H54 (cell line): ENCODE data around the gene MAP2K6.

ENCODE experiments used
- DNase-seq: peaks from one replicate; pipeline ENCODE4 v3.0.0; 2011; ENCODE audit warnings: low spot score, mixed read lengths; ENCODE audit not compliant: insufficient read length
- FAIRE-seq: peaks from 3 replicates; lab custom pipeline; 2011; peaks lifted over from hg19 to GRCh38; lab: Jason Lieb, UNC
- POLR2A ChIP-seq: IDR thresholded peaks from 2 replicates; pipeline ENCODE4 v1.6.1; 2011; ENCODE audit warnings: low read depth, mild to moderate bottlenecking, low read length

MAP2K6 gene

DNA sequence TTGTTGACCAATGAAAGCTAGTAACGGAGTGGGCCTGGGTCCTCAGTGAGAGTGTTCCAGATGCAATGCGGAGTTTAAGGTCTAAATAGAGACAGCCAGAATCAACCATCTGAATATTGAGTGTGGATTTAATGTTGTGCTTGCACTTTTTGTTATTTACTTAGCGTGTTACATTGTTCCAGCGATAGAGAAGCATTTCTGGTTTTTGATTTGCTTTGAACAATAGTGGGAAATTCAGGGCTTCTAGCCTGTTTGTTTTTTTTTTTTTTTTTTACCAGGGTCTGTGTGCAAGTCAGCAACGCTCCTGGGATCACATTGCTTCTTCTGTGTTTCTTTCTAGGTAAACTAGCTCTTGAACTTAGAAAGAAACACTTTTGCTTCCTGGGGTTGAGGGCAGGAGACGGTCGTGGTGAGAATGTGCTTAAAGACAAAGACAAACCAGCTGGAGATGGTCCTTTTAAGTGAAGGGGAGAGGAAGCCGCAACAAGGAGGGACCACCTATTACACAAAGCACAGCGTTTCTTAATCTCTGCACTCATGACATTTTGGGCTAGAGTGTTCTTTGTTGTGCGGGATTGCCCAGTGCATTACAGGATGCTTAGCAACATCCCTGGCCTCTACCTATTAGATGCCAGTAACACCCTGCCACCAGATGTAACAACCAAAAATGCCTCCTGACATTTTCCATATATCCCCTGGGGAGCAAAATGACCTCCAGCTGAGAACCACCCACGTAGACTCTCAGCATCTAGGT, 119.2 kb downstream of the MAP2K6 start:
- no peak for TF ChIP-seq POLR2A
- FAIRE-seq (no peak), DNase-seq (no peak)

DNA sequence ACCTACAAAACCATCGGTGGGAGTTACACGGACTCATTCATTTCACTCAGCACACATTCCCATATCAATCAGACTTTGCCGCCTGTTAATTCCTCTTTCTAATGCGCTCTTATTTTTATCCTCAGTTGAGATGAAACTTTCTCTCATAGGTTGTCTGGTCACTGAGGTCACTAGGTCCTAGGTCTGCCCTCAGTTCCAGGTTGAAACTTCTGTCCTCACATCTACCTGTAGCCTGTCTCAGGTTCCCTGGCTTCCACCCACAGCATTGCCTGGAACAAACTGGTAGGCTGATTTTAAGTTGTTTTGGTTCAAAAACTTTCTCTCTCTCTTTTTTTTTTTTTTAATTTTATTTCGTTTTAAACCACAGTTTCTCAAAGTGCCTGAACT, 119.7 kb downstream of the MAP2K6 start:
- DNase-seq (no peak), FAIRE-seq (no peak)
- TF ChIP-seq POLR2A: no peak

DNA sequence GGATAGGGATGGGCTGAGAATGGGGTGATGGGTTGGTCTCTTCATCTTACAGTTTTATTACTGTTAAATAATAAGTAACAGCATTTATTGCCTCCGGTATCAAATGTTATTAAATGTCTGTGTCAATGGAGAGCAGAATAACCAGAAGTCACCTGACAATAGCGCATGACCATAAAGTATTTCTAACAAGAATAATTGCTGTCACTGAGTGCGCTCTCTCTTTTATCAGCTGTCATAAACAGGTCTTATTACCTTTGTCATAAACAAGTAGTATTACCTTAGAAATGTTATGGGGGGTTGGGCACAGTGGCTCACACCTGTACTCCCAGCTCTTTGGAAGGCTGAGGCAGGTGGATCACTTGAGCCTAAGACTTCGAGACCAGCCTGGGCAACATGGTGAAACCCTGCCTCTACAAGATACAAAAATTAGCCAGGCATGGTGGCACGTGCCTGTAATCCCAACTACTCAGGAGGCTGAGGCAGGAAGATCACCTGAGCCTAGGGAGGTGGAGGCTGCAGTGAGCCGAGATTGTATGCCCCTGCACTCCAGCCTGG, 120.6 kb downstream of the MAP2K6 start:
- TF ChIP-seq POLR2A: no peak
- no peak for FAIRE-seq
- DNase-seq: no peak

DNA sequence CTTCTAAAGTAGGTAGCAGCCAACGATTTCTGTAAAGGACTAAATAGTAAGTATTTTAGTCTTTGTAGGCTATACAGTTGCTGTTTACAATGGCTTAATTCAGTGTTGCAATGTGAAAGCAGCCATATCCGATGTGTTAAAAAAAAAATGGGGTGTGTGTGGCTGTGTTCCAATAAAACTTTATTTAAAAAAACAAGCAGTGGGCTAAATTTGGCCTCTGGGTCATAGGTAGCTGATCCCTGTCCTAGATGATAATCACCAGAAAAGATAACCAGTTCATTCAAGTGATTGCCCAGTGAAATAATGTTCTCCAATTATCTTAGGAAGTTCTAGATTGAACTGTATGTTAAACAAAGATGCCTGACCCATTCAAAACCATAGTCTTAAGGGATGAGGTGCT, 124.3 kb downstream of the MAP2K6 start:
- FAIRE-seq: no peak
- DNase-seq: no peak
- TF ChIP-seq POLR2A: no peak

DNA sequence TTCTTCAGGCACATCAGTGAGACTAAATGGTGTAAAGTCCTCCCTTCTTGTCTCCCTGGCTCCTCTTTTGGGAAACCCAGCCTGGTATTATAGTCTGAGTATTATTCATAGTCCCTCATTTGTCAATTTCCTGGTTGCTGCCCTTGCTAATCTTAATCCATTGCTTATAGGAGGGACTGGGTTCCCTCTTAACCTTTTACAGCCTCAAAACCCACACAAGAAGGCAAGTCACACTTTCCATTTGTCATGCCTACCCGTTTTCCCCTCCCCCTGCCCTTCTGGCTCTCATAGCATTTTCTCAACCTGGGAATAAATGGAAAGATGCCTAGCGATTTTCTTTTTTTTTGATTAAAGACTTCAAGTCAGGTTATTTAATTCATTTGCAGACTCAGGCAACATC, 124.8 kb downstream of the MAP2K6 start:
- FAIRE-seq (no peak), DNase-seq (no peak)
- no peak for TF ChIP-seq POLR2A

DNA sequence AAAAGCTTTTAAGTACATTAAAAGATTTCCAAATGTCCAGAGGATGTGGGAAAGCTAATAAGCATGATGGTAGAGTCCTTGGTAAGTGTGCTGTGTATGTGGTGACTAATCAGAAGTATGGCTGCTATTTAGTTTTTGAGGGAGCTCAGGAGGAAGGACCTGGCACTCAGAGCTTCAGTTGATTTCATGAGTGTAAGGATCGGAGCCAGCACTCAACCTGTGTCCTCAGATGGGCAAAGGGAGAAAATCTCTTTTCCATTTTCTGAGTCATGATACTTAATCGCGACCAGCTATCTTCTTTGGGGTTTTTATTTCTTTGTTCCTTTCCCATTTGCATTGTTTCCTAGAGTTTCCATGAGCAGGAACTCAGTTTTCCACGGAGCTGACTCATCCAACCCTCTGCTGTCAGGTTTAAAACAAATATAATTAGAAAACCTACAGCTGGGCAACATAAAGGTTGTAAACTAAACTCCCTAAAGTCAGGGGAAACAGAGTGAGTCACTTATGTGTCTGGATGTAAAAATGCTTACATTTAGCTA, 125.4 kb downstream of the MAP2K6 start:
- TF ChIP-seq POLR2A: no peak
- FAIRE-seq (peak; percentile 86), DNase-seq (peak; percentile 31)

DNA sequence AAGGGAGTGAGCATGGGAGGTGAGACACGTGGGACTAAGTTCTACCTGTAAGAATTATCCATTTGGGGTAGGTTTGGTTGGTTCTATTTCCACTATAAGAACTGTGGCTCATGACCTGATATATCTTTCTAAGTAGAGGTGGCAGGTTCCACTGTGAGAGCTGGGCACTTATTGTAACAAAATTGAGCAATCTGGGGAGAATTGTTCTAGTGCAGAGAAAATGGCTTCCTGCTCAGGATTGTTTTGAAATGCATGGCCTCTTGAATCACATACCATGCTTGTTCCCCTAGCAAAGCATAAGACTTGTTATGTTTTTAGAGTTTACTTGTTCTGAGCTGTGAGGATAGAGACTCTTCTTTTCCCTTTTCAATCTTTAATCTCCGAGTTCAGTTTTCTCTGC, 125.9 kb downstream of the MAP2K6 start:
- no peak for TF ChIP-seq POLR2A
- peak; percentile 15 for FAIRE-seq

GRCh38 chr17:69547230-69547629, 132.7 kb downstream of the MAP2K6 start:
- TF ChIP-seq POLR2A: no peak

More for the DNA sequence above, 125.9 kb downstream of the MAP2K6 start:
- no peak for DNase-seq

GRCh38 chr17:69547947-69548346, 133.4 kb downstream of the MAP2K6 start:
- TF ChIP-seq POLR2A: no peak
- FAIRE-seq: no peak

More at GRCh38 chr17:69547230-69547629, 132.7 kb downstream of the MAP2K6 start:
- no peak for DNase-seq
- FAIRE-seq: no peak

GRCh38 chr17:69551212-69552010, 136.9 kb downstream of the MAP2K6 start:
- DNase-seq: no peak
- no peak for FAIRE-seq
- no peak for TF ChIP-seq POLR2A

More at GRCh38 chr17:69547947-69548346, 133.4 kb downstream of the MAP2K6 start:
- no peak for DNase-seq

DNA sequence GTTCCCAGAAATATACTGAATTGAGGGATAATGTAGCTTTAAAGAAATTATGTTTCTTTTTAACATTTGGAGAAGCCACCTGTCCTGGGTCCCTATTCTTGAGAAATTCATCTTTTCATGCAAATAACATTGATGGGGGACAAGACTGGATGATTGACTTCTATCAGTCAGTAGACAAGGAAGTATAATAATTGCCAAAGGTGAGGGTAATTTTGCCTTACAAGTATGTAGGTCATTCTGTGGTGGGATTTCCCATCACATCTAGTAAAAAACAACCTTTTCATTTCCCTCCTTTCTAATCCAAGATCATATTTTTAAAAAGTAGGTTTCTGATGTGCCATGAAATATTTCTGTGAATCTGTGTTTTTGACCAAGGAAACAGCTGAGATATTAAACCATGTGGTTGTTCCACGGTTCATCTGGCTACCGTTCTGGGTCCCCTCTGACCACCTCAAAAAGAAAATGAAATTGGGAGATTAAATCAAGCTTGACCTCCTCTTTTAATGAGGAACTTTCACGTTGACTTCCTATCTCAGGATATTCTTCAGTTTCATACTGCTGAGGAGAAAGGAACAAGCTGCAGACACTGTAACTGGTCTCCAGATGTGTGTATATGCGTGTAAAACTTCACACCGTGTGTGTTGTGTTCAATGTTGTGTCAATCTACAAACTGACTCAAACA, 138.6 kb downstream of the MAP2K6 start:
- FAIRE-seq (no peak), DNase-seq (no peak)
- no peak for TF ChIP-seq POLR2A

GRCh38 chr17:69555056-69555455, 140.6 kb downstream of the MAP2K6 start:
- no peak for TF ChIP-seq POLR2A
- no peak for FAIRE-seq
- DNase-seq: no peak

- TF ChIP-seq POLR2A: no peak
- FAIRE-seq (no peak), DNase-seq (no peak)
Observed at GRCh38 chr17:69557339-69557738, 142.8 kb downstream of the MAP2K6 start.
